ENCODE measurements around the gene MYL11.

The MYL11 gene

GRCh38 chr16:30370456-30371247, 4.0 kb upstream of the MYL11 start, which contains the start of gene TBC1D10B:
TSS of gene TBC1D10B (minus strand) at chr16:30370494. CDS start at chr16:30370183, 311 bp downstream.
- DNase-seq (ENCODE audit: low read depth in 2 of 2) = peak; percentile 100

DNA sequence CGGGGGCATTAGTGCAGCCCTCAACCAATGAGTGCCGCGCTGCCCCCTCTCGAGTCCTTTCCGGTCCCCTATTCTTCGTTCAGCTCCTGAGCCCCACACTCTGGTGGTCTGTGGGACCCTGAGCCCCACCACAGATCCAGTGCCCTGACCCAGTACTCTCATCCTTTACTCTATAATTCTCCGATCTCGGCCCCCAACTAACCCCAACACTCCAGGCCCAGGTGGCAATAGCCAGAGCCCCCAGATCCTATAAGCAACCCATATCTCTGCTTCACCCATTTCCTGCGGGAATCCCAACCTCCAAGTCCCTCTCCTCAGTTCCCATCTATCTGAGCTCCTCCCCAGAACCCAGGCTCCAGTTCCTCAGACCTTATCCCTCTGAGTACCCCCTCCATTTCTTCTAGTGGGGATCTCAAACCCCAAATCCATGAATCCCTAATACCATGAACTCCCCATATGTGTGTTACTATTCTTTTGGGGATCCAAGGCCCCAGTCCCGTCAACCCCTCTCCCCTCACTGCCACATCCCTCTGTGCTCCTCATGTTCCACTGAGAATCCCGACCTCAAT, 3.3 kb upstream of the MYL11 start:
- no peak for DNase-seq (ENCODE audit: low read depth in 2 of 2)

DNA sequence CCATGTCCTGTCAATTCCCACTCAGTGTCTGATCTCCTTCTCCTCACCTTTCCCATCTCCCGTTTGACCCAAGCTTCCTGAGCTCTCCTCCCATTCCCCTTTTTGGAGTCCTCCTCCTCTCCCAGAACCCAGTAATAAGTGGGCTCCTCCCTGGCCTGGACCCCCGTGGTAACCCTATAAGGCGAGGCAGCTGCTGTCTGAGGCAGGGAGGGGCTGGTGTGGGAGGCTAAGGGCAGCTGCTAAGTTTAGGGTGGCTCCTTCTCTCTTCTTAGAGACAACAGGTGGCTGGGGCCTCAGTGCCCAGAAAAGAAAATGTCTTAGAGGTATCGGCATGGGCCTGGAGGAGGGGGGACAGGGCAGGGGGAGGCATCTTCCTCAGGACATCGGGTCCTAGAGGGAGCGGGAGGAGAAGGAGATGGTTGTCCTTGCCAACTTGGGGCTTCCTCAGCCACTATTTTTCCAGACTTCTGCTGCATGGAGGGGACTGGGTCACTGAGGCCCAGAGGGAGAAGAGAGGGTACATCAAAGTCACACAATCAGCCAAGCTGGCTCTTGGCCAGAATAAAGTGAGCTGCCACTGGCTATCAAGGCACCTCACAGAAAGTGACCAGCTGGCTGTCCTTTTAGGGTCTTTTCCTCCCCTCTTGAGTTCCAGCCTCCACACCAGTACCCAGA, 2.4 kb upstream of the MYL11 start:
- no peak for DNase-seq (ENCODE audit: low read depth in 2 of 2)

GRCh38 chr16:30372725-30373124, 1.9 kb upstream of the MYL11 start:
- no peak for DNase-seq (ENCODE audit: low read depth in 2 of 2)

DNA sequence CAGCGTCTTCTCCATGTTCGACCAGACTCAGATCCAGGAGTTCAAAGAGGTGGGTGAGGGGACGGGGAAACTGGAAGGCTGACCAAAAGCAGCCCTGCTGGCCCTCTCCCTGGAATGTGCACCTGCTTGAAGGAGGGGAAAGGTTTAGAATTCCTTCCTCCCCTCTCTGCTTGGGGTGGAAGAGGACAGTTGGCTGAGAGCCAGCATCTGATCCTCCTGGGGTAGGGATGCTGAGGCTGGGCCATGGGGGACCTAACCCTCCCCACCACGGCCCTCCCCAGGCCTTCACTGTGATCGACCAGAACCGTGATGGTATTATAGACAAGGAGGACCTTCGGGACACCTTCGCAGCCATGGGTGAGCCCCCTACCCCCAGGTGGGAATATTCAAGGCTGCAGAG, 1.3 kb downstream of the MYL11 start:
- no peak for DNase-seq (ENCODE audit: low read depth in 2 of 2)

DNA sequence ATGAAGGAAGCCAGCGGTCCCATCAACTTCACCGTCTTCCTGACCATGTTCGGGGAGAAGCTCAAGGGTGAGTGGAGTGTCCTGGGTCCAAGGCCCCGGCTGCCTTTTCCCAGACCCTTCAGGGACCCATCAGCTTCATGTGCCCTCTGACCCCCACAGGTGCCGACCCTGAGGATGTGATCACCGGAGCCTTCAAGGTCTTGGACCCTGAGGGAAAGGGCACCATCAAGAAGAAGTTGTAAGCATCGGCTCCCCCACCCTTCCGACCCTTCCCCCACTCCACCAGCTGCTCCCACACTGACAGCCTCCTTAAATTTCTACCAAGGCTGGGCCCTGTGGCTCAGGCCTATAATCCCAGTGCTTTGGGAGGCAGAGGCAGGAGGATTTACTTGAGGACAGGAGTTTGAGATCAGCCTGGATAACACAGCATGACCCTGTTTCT, 1.9 kb downstream of the MYL11 start:
- DNase-seq (ENCODE audit: low read depth in 2 of 2) = no peak

DNA sequence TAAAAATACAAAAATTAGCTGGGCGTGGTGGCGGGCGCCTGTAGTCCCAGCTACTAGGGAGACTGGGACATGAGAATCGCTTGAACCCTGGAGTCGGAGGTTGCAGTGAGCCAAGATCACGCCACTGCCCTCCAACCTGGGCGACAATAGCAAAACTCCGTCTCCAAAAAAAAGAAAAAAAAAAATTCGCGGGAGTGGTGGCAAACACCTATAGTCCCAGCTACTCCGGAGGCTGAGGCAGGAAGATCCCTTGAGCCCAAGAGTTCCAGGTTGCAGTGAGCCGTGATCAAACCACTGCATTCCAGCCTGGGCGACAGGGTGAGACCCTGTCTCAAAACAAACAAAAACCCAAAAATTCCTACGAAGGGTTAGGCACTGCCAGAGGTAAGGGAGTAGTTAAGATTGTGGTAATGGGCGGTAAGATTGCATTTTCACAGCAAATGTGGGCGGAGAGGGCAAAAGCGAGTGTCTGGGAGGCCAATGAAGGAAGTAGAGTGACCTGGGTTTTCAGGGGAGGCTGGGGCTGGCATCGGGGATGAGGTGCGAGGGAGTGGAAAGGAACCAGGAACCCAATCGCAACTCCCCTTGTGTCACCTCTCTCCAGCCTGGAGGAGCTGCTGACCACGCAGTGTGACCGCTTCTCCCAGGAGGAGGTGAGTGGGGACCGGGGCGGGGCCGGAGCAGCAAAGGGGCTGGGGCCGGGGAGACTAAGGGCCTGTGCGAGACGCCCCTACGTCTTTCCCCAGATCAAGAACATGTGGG, 2.6 kb downstream of the MYL11 start:
- DNase-seq (ENCODE audit: low read depth in 2 of 2) = no peak

GRCh38 chr16:30377812-30378235, 3.2 kb downstream of the MYL11 start:
- DNase-seq (ENCODE audit: low read depth in 2 of 2) = peak; percentile 70 to 71

DNA sequence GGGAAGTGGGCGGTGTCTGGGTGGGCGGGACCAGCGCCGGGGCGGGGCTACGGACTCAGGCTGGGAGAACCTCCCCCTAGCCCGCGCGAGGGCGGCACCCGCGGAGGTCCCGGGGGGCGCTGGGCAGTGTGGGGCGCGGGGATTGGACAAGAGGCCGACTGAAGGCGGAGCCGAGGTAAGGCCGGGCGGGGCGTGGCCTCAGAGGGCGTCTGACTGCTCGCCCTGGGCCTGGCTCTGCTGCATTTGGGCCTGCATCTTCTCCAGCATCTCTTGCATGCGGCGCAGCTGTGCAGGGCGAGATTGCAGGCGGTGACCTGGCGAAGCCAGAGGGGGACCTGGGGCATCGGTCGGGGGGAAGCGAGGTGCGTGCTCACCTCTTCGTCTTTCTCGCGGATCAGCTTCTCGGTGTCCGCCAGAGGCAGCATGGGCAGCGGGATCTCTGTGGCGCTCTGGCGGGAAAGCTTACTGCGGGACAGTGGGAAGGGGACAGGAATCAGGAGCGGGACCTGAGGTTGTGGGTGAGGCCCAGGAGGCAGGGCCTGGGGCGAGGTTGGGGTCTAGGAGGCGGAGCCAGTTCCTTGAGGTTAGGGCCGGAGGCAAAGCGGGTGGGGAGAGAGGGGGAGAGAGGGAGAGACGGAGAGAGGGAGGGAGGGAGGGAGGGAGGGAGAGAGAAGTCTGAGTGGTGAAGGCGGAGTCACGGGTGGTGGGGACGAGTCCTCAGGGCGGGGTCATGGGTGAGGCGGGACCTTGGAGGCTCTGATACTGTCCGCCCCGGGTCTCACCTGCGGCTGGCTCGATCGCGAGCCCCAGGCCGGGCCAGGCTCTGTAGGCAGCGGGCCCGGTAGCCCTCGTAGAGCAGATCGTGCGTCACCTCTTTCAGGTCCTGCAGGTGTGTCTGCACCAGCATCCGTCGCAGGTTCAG, 3.9 kb downstream of the MYL11 start:
- DNase-seq (ENCODE audit: low read depth in 2 of 2) = peak; percentile 95 to 96

- no peak for DNase-seq (ENCODE audit: low read depth in 2 of 2)
Observed at GRCh38 chr16:30379158-30379783, 4.7 kb downstream of the MYL11 start.

DNA sequence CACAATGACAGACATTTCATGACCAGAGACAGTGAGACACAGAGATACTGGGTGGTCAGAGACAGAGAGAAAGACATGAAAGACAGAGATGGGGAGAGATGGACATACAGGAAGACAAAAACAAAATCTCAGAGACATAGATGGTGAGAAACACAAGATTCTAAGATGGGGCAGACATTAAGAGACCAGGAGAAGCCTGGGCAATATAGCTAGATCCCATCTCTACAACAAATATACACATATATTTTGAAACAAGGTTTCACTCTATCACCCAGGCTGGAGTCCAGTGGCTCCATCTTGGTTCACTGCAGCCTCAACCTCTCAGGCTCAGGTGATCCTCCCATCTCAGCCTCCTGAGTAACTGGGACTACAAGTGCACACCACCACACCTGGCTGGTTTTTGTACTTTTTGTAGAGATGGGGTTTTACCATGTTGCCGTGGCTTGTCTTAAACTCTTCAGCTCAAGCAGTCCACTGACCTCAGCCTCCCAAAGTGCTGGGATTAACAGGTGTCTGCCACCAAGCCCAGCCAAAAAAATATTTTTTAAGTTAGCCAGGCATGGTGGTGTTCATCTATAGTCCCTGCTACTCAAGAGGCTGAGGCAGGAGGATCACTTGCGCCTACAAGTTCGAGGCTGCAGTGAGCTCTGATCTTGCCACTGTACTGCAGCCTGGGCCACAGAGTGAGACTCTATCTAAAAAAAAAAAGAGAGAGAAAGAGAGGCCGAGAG, 5.6 kb downstream of the MYL11 start:
- DNase-seq (ENCODE audit: low read depth in 2 of 2) = no peak

DNA sequence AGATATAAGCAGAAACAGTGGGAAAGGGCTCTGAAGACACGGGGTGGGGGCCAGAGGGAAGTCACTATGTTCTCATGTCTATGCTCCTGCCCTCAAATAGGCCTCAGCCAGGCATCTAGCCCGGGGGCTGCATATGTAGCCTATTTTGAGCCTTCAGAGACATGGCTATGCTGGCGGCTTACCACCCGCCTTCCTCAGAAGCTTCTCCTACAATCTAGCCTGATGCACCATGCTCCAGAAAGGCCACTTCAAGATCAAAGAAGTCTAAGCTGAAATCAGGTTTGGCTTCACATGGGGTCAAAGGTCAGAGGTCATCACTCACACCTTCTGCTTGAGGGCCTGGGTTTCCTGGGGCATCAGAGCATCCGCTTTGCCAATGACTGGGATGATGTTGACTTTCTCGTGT, 6.2 kb downstream of the MYL11 start:
- DNase-seq (ENCODE audit: low read depth in 2 of 2) = no peak

DNA sequence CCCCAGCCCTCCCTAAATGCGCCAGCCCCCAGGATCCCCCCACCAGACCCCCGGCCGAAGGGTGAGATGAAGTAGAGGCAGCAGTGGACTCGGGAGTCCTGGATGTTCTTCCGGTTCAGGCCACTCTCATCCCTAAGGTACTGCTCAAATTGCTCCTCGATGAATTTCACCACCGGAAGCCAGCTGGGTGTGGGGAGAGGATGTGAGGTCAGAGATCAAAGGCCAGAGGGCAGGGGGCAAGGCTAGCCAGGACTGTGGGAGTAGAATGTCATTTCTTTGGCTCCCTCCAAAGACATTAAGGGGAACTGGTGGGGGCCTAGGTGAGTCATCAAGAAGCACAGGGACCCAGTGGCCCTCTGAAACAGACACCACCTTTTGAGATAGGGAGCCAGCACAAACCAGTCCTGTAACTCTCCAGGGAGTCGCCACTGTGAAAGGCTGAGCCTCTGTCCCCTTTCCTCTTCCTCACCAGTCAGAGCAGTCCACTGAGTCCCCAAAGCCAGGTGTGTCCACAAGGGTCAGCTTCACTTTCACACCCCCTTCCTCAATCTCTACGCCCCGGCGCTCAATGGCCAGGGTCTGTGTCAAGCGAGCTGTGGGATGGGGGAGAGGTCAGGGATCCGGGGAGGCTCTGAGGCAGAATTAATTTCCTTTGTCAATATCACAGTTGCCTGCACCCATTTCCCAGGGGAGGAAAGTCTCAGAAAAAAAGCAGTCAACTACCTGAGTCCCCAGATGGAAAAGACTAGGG, 6.9 kb downstream of the MYL11 start:
- no peak for DNase-seq (ENCODE audit: low read depth in 2 of 2)

- no peak for DNase-seq (ENCODE audit: low read depth in 2 of 2)
Observed at GRCh38 chr16:30382111-30382881, 7.7 kb downstream of the MYL11 start, which contains the start of gene SEPTIN1. TSS of gene SEPTIN1 (minus strand) at chr16:30382561. CDS start at chr16:30382542, 19 bp downstream.

DNA sequence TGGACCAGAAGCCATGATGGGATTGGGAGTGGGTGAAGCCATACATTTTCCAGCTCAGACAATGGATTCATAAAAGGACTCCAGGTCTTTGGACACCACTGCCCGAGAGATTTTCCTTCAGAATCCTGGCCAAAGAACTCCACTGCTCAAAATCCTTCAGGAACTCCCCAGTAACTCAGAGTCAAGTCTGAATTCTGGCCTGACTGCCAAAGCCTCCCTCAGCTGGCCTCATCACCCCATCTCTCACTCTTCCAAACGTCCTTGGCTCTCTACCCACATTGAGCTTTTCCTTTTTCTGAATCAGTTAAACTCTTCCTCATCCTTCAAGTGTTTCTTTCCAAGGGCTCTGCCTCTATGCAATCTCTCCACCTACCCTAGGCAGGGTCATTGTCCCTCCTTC, 8.9 kb downstream of the MYL11 start:
- no peak for DNase-seq (ENCODE audit: low read depth in 2 of 2)

- DNase-seq (ENCODE audit: low read depth in 2 of 2) = no peak
Observed at GRCh38 chr16:30394592-30395154, 20.1 kb downstream of the MYL11 start.

DNA sequence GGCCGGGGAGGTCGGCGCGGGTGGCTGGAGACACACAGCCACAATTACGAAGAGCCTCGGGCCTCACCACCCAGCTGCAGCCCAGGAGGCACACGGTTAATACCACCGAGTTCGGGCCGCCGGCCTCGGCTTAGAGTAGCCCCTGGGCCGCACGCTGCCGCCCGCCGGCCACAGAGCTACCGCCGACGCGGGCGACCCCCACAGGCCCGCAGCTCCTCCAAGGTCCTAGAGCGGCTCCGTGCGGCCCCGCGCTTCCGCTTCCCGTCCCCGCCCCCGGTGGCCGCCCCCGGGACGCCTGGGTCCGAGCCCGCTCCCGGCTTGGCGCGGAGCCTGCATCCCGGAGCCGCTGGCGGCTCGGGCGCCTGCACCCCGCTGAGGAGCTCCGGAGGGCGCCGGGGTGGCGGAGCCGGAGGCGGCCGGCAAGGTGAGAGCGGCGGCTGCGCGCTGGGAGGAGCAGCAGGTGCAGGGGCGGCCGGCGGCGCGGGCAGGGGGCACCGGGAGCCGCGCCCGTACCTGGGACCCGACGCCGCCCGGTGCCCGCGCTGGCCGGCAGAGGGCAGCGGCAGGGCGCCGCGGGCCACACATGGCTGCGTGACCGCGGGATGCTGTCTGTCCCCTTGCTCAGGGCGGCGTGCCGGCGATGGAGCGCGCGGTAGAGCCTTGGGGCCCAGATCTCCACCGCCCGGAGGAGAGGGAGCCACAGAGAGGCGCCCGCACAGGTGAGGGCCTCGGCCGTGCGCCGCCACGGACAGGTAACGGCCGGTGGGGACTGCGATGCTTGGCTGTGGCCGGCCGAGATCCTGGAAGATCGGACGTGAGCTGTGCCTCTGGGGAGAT, 20.8 kb downstream of the MYL11 start, which contains the start of gene ZNF48:
TSS of gene ZNF48 (plus strand) at position 266 of the 837 bp plus-strand sequence. CDS start at position 641, 375 bp downstream.
- DNase-seq (ENCODE audit: low read depth in 2 of 2) = peak in 1 of 2 experiments; percentile 57
